SH-SY5Y (cell line): ENCODE results near the gene DACH1.

ENCODE experiments used
- GATA2 ChIP-seq: IDR thresholded peaks from 2 replicates; pipeline ENCODE4 v1.6.1; 2011; ENCODE audit warnings: mild to moderate bottlenecking, low read depth, low read length
- GATA3 ChIP-seq: IDR thresholded peaks from 2 replicates; pipeline ENCODE4 v1.6.1; 2011; ENCODE audit warnings: low read depth, mild to moderate bottlenecking, low read length, moderate library complexity

- TF ChIP-seq GATA2 (no peak), GATA3 (no peak)
Observed at GRCh38 chr13:71770710-71771109, 96.3 kb downstream of the DACH1 start.
